ENCODE data around the gene CEP104. TPM values are rescaled to one million over a fixed set of nuclear protein-coding genes. Genes with fewer than 3 reads are reported as not detected.

Gene CEP104
- polyA plus RNA-seq, 1 donor from 2014 or later = 8.1 TPM

DNA sequence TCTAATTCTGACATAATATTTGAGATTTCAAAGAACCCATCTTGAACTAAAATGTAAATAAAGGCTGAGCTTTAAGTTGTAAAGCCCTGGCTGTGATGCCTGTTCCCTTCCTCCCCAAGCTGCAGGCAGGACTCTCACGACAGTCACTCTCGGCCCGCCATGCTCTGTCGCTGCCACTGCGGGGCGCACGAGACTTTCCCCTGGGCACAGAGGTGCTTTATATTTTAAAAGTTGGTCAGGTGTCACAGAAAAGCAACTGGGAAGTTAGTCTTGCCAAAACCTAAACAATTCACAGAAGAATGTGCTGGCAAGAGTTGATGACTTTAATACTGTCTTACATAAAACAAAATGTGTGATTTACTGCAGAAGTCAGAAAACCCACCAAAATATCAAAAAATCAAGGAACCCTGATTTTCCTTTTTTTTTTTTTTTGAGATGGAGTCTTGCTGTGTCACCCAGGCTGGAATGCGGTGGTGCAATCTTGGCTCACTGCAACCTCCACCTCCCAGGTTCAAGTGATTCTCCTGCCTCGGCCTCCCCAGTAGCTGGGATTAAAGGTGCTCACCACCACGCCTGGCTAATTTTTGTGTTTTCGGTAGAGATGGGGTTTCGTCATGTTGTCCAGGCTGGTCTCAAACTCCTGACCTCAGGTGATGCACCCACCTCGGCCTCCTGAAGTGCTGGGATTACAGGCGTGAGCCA, 71.4 kb downstream of the CEP104 start:
- Histone ChIP-seq H3K4me2 (ENCODE audit: low read length) (no peak overlapping the region), H3K9me3 (ENCODE audit: low read length) (no peaks in the 10 kb centered on the region), H3K9ac (ENCODE audit: low read length) (no peak overlapping the region), H3F3A (ENCODE audit: insufficient read depth, low read length, poor library complexity, severe bottlenecking) (no peaks in the 10 kb centered on the region), H2AFZ (ENCODE audit: low read depth, low read length) (no peak overlapping the region), H4K20me1 (ENCODE audit: insufficient read depth) (no peaks in the 10 kb centered on the region), H3K79me2 (replicated peaks; ENCODE audit: insufficient read depth, low read length) (no peaks in the 10 kb centered on the region), H3K36me3 (ENCODE audit: insufficient read depth, low read length) (no peaks in the 10 kb centered on the region), H3K27me3 (ENCODE audit: insufficient read depth, low read depth, low read length) (no peaks in the 10 kb centered on the region), H3K9me2 (ENCODE audit: insufficient read depth, low read length) (no peaks in the 10 kb centered on the region), H3K27ac (ENCODE audit: low read length) (no peak overlapping the region), H3K4me3 (ENCODE audit: low read length) (no peak overlapping the region)
- TF ChIP-seq, protein P1, sequence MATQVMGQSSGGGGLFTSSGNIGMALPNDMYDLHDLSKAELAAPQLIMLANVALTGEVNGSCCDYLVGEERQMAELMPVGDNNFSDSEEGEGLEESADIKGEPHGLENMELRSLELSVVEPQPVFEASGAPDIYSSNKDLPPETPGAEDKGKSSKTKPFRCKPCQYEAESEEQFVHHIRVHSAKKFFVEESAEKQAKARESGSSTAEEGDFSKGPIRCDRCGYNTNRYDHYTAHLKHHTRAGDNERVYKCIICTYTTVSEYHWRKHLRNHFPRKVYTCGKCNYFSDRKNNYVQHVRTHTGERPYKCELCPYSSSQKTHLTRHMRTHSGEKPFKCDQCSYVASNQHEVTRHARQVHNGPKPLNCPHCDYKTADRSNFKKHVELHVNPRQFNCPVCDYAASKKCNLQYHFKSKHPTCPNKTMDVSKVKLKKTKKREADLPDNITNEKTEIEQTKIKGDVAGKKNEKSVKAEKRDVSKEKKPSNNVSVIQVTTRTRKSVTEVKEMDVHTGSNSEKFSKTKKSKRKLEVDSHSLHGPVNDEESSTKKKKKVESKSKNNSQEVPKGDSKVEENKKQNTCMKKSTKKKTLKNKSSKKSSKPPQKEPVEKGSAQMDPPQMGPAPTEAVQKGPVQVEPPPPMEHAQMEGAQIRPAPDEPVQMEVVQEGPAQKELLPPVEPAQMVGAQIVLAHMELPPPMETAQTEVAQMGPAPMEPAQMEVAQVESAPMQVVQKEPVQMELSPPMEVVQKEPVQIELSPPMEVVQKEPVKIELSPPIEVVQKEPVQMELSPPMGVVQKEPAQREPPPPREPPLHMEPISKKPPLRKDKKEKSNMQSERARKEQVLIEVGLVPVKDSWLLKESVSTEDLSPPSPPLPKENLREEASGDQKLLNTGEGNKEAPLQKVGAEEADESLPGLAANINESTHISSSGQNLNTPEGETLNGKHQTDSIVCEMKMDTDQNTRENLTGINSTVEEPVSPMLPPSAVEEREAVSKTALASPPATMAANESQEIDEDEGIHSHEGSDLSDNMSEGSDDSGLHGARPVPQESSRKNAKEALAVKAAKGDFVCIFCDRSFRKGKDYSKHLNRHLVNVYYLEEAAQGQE (IDR thresholded peaks at IDR 0.05; ENCODE audit: borderline replicate concordance) = no peak
- TF ChIP-seq POLR2AphosphoS5 (IDR thresholded peaks at IDR 0.05) (no peak), RAD21 (conservative IDR thresholded peaks at IDR 0.05) (no peak), EZH2 (IDR thresholded peaks at IDR 0.05; ENCODE audit: borderline replicate concordance, insufficient read depth, low read length, poor library complexity, severe bottlenecking) (no peak), MXI1 (conservative IDR thresholded peaks at IDR 0.05; ENCODE audit: poor library complexity, severe bottlenecking) (no peak), EP300 (conservative IDR thresholded peaks at IDR 0.05; ENCODE audit: poor library complexity, severe bottlenecking) (no peak), TAF1 (IDR thresholded peaks at IDR 0.05; ENCODE audit: low read depth) (no peak), SMC3 (conservative IDR thresholded peaks at IDR 0.05; ENCODE audit: poor library complexity) (no peak)
- TF ChIP-seq, protein P2, sequence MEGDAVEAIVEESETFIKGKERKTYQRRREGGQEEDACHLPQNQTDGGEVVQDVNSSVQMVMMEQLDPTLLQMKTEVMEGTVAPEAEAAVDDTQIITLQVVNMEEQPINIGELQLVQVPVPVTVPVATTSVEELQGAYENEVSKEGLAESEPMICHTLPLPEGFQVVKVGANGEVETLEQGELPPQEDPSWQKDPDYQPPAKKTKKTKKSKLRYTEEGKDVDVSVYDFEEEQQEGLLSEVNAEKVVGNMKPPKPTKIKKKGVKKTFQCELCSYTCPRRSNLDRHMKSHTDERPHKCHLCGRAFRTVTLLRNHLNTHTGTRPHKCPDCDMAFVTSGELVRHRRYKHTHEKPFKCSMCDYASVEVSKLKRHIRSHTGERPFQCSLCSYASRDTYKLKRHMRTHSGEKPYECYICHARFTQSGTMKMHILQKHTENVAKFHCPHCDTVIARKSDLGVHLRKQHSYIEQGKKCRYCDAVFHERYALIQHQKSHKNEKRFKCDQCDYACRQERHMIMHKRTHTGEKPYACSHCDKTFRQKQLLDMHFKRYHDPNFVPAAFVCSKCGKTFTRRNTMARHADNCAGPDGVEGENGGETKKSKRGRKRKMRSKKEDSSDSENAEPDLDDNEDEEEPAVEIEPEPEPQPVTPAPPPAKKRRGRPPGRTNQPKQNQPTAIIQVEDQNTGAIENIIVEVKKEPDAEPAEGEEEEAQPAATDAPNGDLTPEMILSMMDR (IDR thresholded peaks at IDR 0.05; ENCODE audit: poor library complexity, severe bottlenecking) = no peak

DNA sequence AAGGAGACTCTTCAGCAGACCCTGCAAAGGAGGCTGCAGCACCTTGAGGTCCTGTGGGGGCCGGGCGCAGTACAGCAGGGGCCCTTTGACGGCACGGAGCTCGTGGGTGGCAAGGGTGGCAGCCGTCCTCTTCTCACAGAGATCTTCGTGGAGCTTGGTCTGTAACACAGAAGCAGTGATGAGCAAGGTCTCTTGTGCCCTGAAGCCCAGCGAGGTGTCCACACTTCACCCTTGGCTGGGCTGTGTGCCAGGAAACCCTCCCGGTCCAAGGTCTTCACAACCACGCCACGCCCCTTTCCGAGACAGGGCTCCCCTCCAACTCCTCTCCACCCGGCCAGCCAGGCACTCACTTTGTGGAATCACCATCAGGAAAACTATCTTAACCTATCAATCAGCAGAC, 72.0 kb downstream of the CEP104 start:
- H3K36me3 ChIP-seq (ENCODE audit: insufficient read depth, low read length) = no peaks in the 10 kb centered on the region
- TF ChIP-seq TAF1 (IDR thresholded peaks at IDR 0.05; ENCODE audit: low read depth) (no peak), RAD21 (conservative IDR thresholded peaks at IDR 0.05) (no peak), EZH2 (IDR thresholded peaks at IDR 0.05; ENCODE audit: borderline replicate concordance, insufficient read depth, low read length, poor library complexity, severe bottlenecking) (no peak), SMC3 (conservative IDR thresholded peaks at IDR 0.05; ENCODE audit: poor library complexity) (no peak), MXI1 (conservative IDR thresholded peaks at IDR 0.05; ENCODE audit: poor library complexity, severe bottlenecking) (no peak), POLR2AphosphoS5 (IDR thresholded peaks at IDR 0.05) (no peak), EP300 (conservative IDR thresholded peaks at IDR 0.05; ENCODE audit: poor library complexity, severe bottlenecking) (no peak)
- TF ChIP-seq, protein P1 (IDR thresholded peaks at IDR 0.05; ENCODE audit: borderline replicate concordance) = no peak
- TF ChIP-seq, protein P2 (IDR thresholded peaks at IDR 0.05; ENCODE audit: poor library complexity, severe bottlenecking) = no peak
- no peaks in the 10 kb centered on the region for H3K9me2 ChIP-seq (ENCODE audit: insufficient read depth, low read length)
- no peak overlapping the region for H3K4me2 ChIP-seq (ENCODE audit: low read length)
- no peak overlapping the region for H3K4me3 ChIP-seq (ENCODE audit: low read length)
- no peak overlapping the region for H2AFZ ChIP-seq (ENCODE audit: low read depth, low read length)
- H3K79me2 ChIP-seq (replicated peaks; ENCODE audit: insufficient read depth, low read length) = no peaks in the 10 kb centered on the region
- H3K27ac ChIP-seq (ENCODE audit: low read length) = no peak overlapping the region
- H3F3A ChIP-seq (ENCODE audit: insufficient read depth, low read length, poor library complexity, severe bottlenecking) = no peaks in the 10 kb centered on the region
- H3K9me3 ChIP-seq (ENCODE audit: low read length) = no peaks in the 10 kb centered on the region
- H3K27me3 ChIP-seq (ENCODE audit: insufficient read depth, low read depth, low read length) = no peaks in the 10 kb centered on the region
- no peaks in the 10 kb centered on the region for H4K20me1 ChIP-seq (ENCODE audit: insufficient read depth)
- no peak overlapping the region for H3K9ac ChIP-seq (ENCODE audit: low read length)

Data from neural cell (in vitro differentiated cells).